ENCODE results near the gene TPSG1. TPM values are rescaled to one million over a fixed set of nuclear protein-coding genes. Genes with fewer than 3 reads are reported as not detected.

The TPSG1 gene
- total RNA-seq, 1 experiment from 2014 or later: not detected

DNA sequence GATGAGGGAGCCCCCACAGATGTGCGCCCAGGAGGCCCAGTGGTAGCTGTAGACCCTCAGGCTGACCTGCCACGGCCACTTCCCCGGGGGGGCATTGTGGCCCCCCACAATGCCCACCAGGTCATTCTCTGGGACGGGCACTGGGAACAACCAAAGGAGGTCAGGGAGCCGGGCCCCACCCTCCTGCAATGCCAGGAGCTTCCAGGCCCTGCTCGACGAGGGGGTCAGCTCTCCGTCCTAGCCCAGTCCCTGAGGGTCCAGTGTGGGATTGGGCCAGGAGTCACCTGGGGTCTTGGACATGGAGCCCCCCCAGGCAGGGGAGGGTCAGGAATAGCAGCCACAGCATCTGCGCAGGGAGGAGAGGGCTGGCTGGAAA is 37.8 kb upstream of the TPSG1 start:
- Histone ChIP-seq H3K79me2 (ENCODE audit: insufficient read depth, low read length) (no peaks in the 10 kb centered on the region), H2AK5ac (ENCODE audit: insufficient read length, low read length) (no peak overlapping the region), H3K23ac (ENCODE audit: insufficient read length, low read depth, low read length) (no peak overlapping the region), H3K9me3 (ENCODE audit: control insufficient read depth, low read depth, low read length) (no peaks in the 10 kb centered on the region), H3K4me1 (ENCODE audit: insufficient read depth, low read length) (no peaks in the 10 kb centered on the region), H4K20me1 (ENCODE audit: control insufficient read depth, insufficient read depth, insufficient read length) (no peaks in the 10 kb centered on the region), H3K14ac (ENCODE audit: insufficient read depth, low read length) (no peak overlapping the region; the same call in 1 of the 2 replicates), H3K4me2 (ENCODE audit: insufficient read depth, insufficient read length, low read length) (no peak overlapping the region), H2BK12ac (ENCODE audit: insufficient read length, low read depth, low read length) (no peak overlapping the region), H3K79me1 (ENCODE audit: insufficient read depth, low read depth, low read length, poor library complexity, severe bottlenecking) (no peaks in the 10 kb centered on the region), H4K8ac (replicated peaks; ENCODE audit: insufficient read length, low read depth, low read length) (no peak overlapping the region), H2AFZ (ENCODE audit: low read length) (no peak overlapping the region), H4K5ac (ENCODE audit: insufficient read length, low read depth, low read length) (no peak overlapping the region), H2BK15ac (ENCODE audit: low read depth, low read length) (no peak overlapping the region), H3K27ac (ENCODE audit: insufficient read length, low read depth, low read length) (no peak overlapping the region), H3K56ac (ENCODE audit: insufficient read length, low read depth, low read length) (no peak overlapping the region), H2BK120ac (ENCODE audit: low read depth, low read length, poor library complexity, severe bottlenecking) (no peak overlapping the region), H2BK20ac (ENCODE audit: low read depth, low read length, poor library complexity, severe bottlenecking) (no peak overlapping the region), H4K91ac (ENCODE audit: insufficient read length, low read depth, low read length) (no peak overlapping the region), H3K9ac (ENCODE audit: extremely low read depth, insufficient read length, low read length) (no peak overlapping the region), H2BK5ac (ENCODE audit: insufficient read length, low read length) (no peak overlapping the region), H3K18ac (ENCODE audit: insufficient read length, low read depth, low read length) (no peak overlapping the region), H3K27me3 (ENCODE audit: insufficient read depth, low read length) (no peaks in the 10 kb centered on the region), H3K4ac (ENCODE audit: low read depth, low read length) (no peak overlapping the region), H3K23me2 (ENCODE audit: insufficient read length, low read depth, low read length, poor library complexity, severe bottlenecking) (no peaks in the 10 kb centered on the region), H3T11ph (ENCODE audit: low read length) (no peak overlapping the region)
- H3K27me3 Mint-ChIP-seq (ENCODE audit: low read depth): peaks cover 44% of the 10 kb centered on the region
- WGBS (ENCODE audit: extremely low coverage, insufficient read length, low lambda C conversion rate): no CpG with 5 or more reads among the region's 9 CpGs
- peaks cover 0 to 4% (median 2%) of the 10 kb centered on the region in 3 experiments; a peak in 3 of 7 replicates for H3K36me3 Mint-ChIP-seq (ENCODE audit: insufficient read depth in 1 of 3, low read depth in 3 of 3)
- DNase-seq: no peak
- peaks cover 11 to 17% of the 10 kb centered on the region in 2 experiments for H3K9me3 Mint-ChIP-seq
- TF ChIP-seq, protein P1, sequence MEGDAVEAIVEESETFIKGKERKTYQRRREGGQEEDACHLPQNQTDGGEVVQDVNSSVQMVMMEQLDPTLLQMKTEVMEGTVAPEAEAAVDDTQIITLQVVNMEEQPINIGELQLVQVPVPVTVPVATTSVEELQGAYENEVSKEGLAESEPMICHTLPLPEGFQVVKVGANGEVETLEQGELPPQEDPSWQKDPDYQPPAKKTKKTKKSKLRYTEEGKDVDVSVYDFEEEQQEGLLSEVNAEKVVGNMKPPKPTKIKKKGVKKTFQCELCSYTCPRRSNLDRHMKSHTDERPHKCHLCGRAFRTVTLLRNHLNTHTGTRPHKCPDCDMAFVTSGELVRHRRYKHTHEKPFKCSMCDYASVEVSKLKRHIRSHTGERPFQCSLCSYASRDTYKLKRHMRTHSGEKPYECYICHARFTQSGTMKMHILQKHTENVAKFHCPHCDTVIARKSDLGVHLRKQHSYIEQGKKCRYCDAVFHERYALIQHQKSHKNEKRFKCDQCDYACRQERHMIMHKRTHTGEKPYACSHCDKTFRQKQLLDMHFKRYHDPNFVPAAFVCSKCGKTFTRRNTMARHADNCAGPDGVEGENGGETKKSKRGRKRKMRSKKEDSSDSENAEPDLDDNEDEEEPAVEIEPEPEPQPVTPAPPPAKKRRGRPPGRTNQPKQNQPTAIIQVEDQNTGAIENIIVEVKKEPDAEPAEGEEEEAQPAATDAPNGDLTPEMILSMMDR (conservative IDR thresholded peaks at IDR 0.05): no peak
- H3K4me3 Mint-ChIP-seq: no peak overlapping the region
- H3K4me1 Mint-ChIP-seq: peaks cover 0 to 11% of the 10 kb centered on the region in 2 experiments; a peak in 3 of 4 replicates
- H3K27ac Mint-ChIP-seq: no peak overlapping the region

Data from H9 (cell line).